GM23248 (cell line): ENCODE data around the gene GAS2L1.

Experiments
- EZH2 ChIP-seq: fragments of 200-600 bp; sonication (generic); IDR thresholded peaks from 2 replicates; pipeline ENCODE4 v1.6.1; 2018; ENCODE audit warnings: antibody characterized with exemption, mild to moderate bottlenecking; ENCODE audit not compliant: insufficient read depth, poor library complexity, severe bottlenecking
- EZH2phosphoT487 ChIP-seq: fragments of 200-600 bp; sonication (generic); IDR thresholded peaks from 2 replicates; pipeline ENCODE4 v1.6.1; 2018; ENCODE audit warnings: antibody characterized with exemption, moderate library complexity, mild to moderate bottlenecking, low read depth; ENCODE audit not compliant: insufficient read depth

DNA sequence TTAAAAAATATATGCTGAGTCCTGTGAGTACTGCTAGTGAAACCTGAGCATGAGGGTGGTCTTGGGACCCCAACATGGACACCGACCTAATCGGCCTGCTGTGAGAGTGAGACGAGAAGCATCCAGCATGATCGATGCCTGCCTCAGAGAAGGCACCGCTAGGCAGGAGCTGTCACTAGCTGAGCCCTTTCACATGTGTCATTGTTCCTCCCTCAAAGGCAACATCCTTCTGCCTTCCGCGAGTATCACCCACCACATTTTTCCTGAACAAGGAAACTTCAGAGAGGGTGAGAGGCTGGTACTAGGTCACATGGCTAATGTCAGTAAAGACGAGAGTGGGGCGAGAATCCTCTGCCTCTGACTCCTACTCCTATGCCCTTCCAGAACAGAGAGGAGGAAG is 46.3 kb downstream of the GAS2L1 start:
- TF ChIP-seq EZH2 (no peak), EZH2phosphoT487 (no peak)
